GM23338 (cell line): ENCODE measurements around the gene TNC. TPM values are rescaled to one million over a fixed set of nuclear protein-coding genes. Genes with fewer than 3 reads are reported as not detected.

Experiments
- ATAC-seq: fragments of 200-7000 bp; cut with Tn5 transposase; 3 replicates; pipeline ENCODE4 v1.9.1; 2020
- DNase-seq: peaks from one replicate; pipeline ENCODE4 v3.0.0-alpha.2; 2015; ENCODE audit warnings: low spot score
- H2AFZ ChIP-seq: fragments of 200-600 bp; sonication (generic); 2 replicates; pipeline ENCODE4 v1.8.0; 2016; ENCODE audit warnings: antibody characterized with exemption, mild to moderate bottlenecking, moderate library complexity
- H3F3A ChIP-seq: fragments of 200-600 bp; sonication (generic); replicated peaks from 2 replicates; pipeline ENCODE4 v1.8.0; 2017; ENCODE audit warnings: antibody characterized with exemption, mixed run types, low read depth
- H3K27ac ChIP-seq: fragments of 200-600 bp; sonication (generic); 2 replicates; pipeline ENCODE4 v1.6.1; 2016; ENCODE audit warnings: low read depth
- H3K27me3 ChIP-seq: fragments of 200-600 bp; sonication (generic); 2 replicates; pipeline ENCODE4 v1.8.0; 2016; ENCODE audit warnings: mild to moderate bottlenecking, mixed run types, moderate library complexity; ENCODE audit not compliant: insufficient read depth
- H3K36me3 ChIP-seq: fragments of 200-600 bp; sonication (generic); 2 replicates; pipeline ENCODE4 v1.8.0; 2016; ENCODE audit warnings: mild to moderate bottlenecking; ENCODE audit not compliant: insufficient read depth
- H3K4me1 ChIP-seq: fragments of 200-600 bp; sonication (generic); 2 replicates; pipeline ENCODE4 v1.8.0; 2016; ENCODE audit warnings: mild to moderate bottlenecking, moderate library complexity; ENCODE audit not compliant: insufficient read depth
- H3K4me2 ChIP-seq: fragments of 200-600 bp; sonication (generic); 2 replicates; pipeline ENCODE4 v1.7.1; 2017; ENCODE audit warnings: mixed run types
- H3K4me3 ChIP-seq: fragments of 200-600 bp; sonication (generic); 2 replicates; pipeline ENCODE4 v1.6.1; 2016; ENCODE audit warnings: mixed run types
- H3K79me2 ChIP-seq: fragments of 200-600 bp; sonication (generic); replicated peaks from 2 replicates; pipeline ENCODE4 v1.8.0; 2017; ENCODE audit warnings: mild to moderate bottlenecking; ENCODE audit not compliant: insufficient read depth
- H3K9me2 ChIP-seq: fragments of 200-600 bp; sonication (generic); 2 replicates; pipeline ENCODE4 v1.8.0; 2017; ENCODE audit not compliant: insufficient read depth
- H4K20me1 ChIP-seq: fragments of 200-600 bp; sonication (generic); replicated peaks from 2 replicates; pipeline ENCODE4 v1.8.0; 2017; ENCODE audit warnings: mild to moderate bottlenecking; ENCODE audit not compliant: insufficient read depth
- H3K27ac Mint-ChIP-seq: 2 replicates; pipeline ENCODE4 v1.8.0; 2020; ENCODE audit warnings: inconsistent platforms, mild to moderate bottlenecking, moderate library complexity, mixed read lengths
- H3K27me3 Mint-ChIP-seq: 3 replicates; pipeline ENCODE4 v1.8.0; 2022; ENCODE audit warnings: low read depth, mild to moderate bottlenecking, moderate library complexity, mixed read lengths, inconsistent platforms; ENCODE audit not compliant: insufficient read depth, poor library complexity
- H3K36me3 Mint-ChIP-seq: 3 replicates; pipeline ENCODE4 v1.8.0; 2021; ENCODE audit warnings: low read depth, mild to moderate bottlenecking, inconsistent platforms, moderate library complexity, mixed read lengths
- H3K4me1 Mint-ChIP-seq: 3 replicates; pipeline ENCODE4 v1.8.0; 2020; ENCODE audit warnings: mild to moderate bottlenecking, inconsistent platforms, mixed read lengths
- H3K4me3 Mint-ChIP-seq: 3 replicates; pipeline ENCODE4 v1.8.0; 2021; ENCODE audit warnings: moderate library complexity, mild to moderate bottlenecking, inconsistent platforms, mixed read lengths
- H3K9me3 Mint-ChIP-seq: 3 replicates; pipeline ENCODE4 v1.8.0; 2020; ENCODE audit warnings: moderate library complexity, mild to moderate bottlenecking, inconsistent platforms, mixed read lengths
- CTCF ChIP-seq, 2 experiments: fragments of 200-600 bp in 1 of 2; sonication (generic) in 1 of 2; conservative IDR thresholded peaks; 2 replicates each; pipeline versions ENCODE4 v1.5.1 to v1.6.1; 2016 to 2017; ENCODE audit warnings: antibody characterized with exemption in 2 of 2, low read depth in 2 of 2, mild to moderate bottlenecking in 2 of 2, moderate library complexity in 1 of 2
- ETS1 ChIP-seq: IDR thresholded peaks from 2 replicates; pipeline ENCODE4 v1.6.1; 2016; ENCODE audit warnings: antibody characterized with exemption
- EZH2 ChIP-seq: fragments of 200-600 bp; sonication (generic); IDR thresholded peaks from one replicate; pipeline ENCODE4 v1.8.0; 2017; ENCODE audit warnings: antibody characterized with exemption, mild to moderate bottlenecking, low read depth; ENCODE audit not compliant: unreplicated experiment
- EZH2phosphoT487 ChIP-seq: fragments of 200-600 bp; sonication (generic); IDR thresholded peaks from one replicate; pipeline ENCODE4 v1.8.1; 2018; ENCODE audit warnings: antibody characterized with exemption; ENCODE audit not compliant: unreplicated experiment
- JUNB ChIP-seq: IDR thresholded peaks from one replicate; pipeline ENCODE4 v1.6.1; 2016; ENCODE audit warnings: antibody characterized with exemption; ENCODE audit not compliant: unreplicated experiment
- NANOG ChIP-seq: IDR thresholded peaks from 2 replicates; pipeline ENCODE4 v1.6.1; 2016; ENCODE audit warnings: antibody characterized with exemption, borderline replicate concordance
- POLR2AphosphoS5 ChIP-seq: IDR thresholded peaks from 2 replicates; pipeline ENCODE4 v1.6.1; 2016; ENCODE audit warnings: antibody characterized with exemption, low read depth
- REST ChIP-seq: IDR thresholded peaks from one replicate; pipeline ENCODE4 v1.6.1; 2018; ENCODE audit warnings: antibody characterized with exemption; ENCODE audit not compliant: unreplicated experiment
- STAT1 ChIP-seq: IDR thresholded peaks from one replicate; pipeline ENCODE4 v1.6.1; 2016; ENCODE audit warnings: antibody characterized with exemption; ENCODE audit not compliant: unreplicated experiment
- ZNF114 ChIP-seq: fragments of 250-450 bp; sonication (Bioruptor Pico); IDR thresholded peaks from 2 replicates; pipeline ENCODE4 v1.5.0; 2020; ENCODE audit warnings: mild to moderate bottlenecking, moderate library complexity
- ZNF331 ChIP-seq: fragments of 250-450 bp; sonication (Bioruptor Pico); IDR thresholded peaks from 2 replicates; pipeline ENCODE4 v1.5.0; 2020; ENCODE audit warnings: low read depth, mild to moderate bottlenecking, moderate library complexity
- polyA plus RNA-seq: library from polyadenylated mRNA; unstranded; fragments of >200 nt; fragmentation: Nextera tagmentation; extraction: Ambion mirVana; gene quantifications from 2 replicates; pipeline ENCODE4 v1.2.1, GENCODE V29; 2016
- total RNA-seq: library from RNA; depleted of rRNA; stranded (reverse); fragments of >200 nt; shearing (Covaris generic); gene quantifications from 2 replicates; pipeline ENCODE4 v1.2.3, GENCODE V29; 2014

TNC gene
- total and polyA plus RNA-seq, 2 experiments from 2014 or later: 0.89 to 2.7 TPM

GRCh38 chr9:115034801-115035200 lies 83.2 kb downstream of the TNC start (continued):
- TF ChIP-seq REST (no peak), NANOG (no peak), ETS1 (no peak), EZH2phosphoT487 (no peak), STAT1 (no peak), JUNB (no peak), ZNF331 (CRISPR knock-in tag) (no peak), EZH2 (no peak), CTCF (conservative IDR thresholded peaks at IDR 0.05; ENCODE audit: low read depth in 2 of 2) (no peak), POLR2AphosphoS5 (no peak)

- Mint-ChIP-seq H3K4me1 (no peaks in the 10 kb centered on the region; the same call in 2 of the 3 replicates), H3K4me3 (no peak overlapping the region), H3K9me3 (no peaks in the 10 kb centered on the region), H3K27ac (no peak overlapping the region), H3K36me3 (no peaks in the 10 kb centered on the region), H3K27me3 (peaks cover 3% of the 10 kb centered on the region)
- Histone ChIP-seq H3K27me3 (no peaks in the 10 kb centered on the region), H3K4me2 (no peak overlapping the region), H2AFZ (no peak overlapping the region), H3F3A (no peaks in the 10 kb centered on the region), H3K9me2 (no peaks in the 10 kb centered on the region; the same call in 1 of the 2 replicates), H3K4me1 (no peaks in the 10 kb centered on the region), H3K79me2 (no peaks in the 10 kb centered on the region), H3K27ac (no peak overlapping the region), H4K20me1 (no peaks in the 10 kb centered on the region), H3K4me3 (no peak overlapping the region), H3K36me3 (no peaks in the 10 kb centered on the region)
- DNase-seq: no peak
- ATAC-seq: no peak
- no peak for TF ChIP-seq ZNF331 (CRISPR knock-in tag)
- no peak for TF ChIP-seq NANOG
- no peak for TF ChIP-seq CTCF (conservative IDR thresholded peaks at IDR 0.05; ENCODE audit: low read depth in 2 of 2)
- no peak for TF ChIP-seq REST
- no peak for TF ChIP-seq ZNF114 (CRISPR knock-in tag)
Observed at GRCh38 chr9:115033800-115034199, 84.2 kb downstream of the TNC start.
